OCI-LY7 (cell line): Measurements from ENCODE around the gene CABP7. TPM values are rescaled to one million over a fixed set of nuclear protein-coding genes. Genes with fewer than 3 reads are reported as not detected.

Source experiments
- BruUV-seq: library from RNA; stranded (reverse); fragments of 400-500 nt; replicated peaks from 2 replicates; lab custom pipeline; 2021; lab: Mats Ljungman, UMichigan
- CTCF ChIA-PET: fragments of 300-600 bp; sonication (Branson Sonifier 250); formaldehyde crosslinking; loops from one replicate; lab custom pipeline; 2022; ENCODE audit warnings: antibody characterized with exemption; ENCODE audit not compliant: unreplicated experiment; lab: Charles Lee
- POLR2A ChIA-PET: fragments of 300-600 bp; sonication (Branson Sonifier 250); formaldehyde crosslinking; loops from one replicate; lab custom pipeline; 2022; ENCODE audit warnings: antibody characterized with exemption; lab: Charles Lee
- DNase-seq: peaks from one replicate; pipeline ENCODE4 v3.0.0-alpha.2; 2015; ENCODE audit warnings: low spot score
- H2AFZ ChIP-seq: fragments of 200-600 bp; sonication (generic), shearing (Covaris generic); 2 replicates; pipeline ENCODE4 v1.6.1; 2014; ENCODE audit warnings: mild to moderate bottlenecking, antibody characterized with exemption, low read length, moderate library complexity
- H3K27ac ChIP-seq: fragments of 200-600 bp; sonication (generic); 2 replicates; pipeline ENCODE4 v1.5.1; 2014; ENCODE audit warnings: mixed run types, low read depth, mild to moderate bottlenecking, moderate library complexity, low read length, inconsistent platforms; ENCODE audit not compliant: poor library complexity, severe bottlenecking
- H3K36me3 ChIP-seq: fragments of 200-600 bp; sonication (generic); 2 replicates; pipeline ENCODE4 v1.6.1; 2014; ENCODE audit warnings: mild to moderate bottlenecking, antibody characterized with exemption, low read length, moderate library complexity, mixed read lengths; ENCODE audit not compliant: insufficient read depth
- H3K4me1 ChIP-seq: fragments of 200-600 bp; sonication (generic); 2 replicates; pipeline ENCODE4 v1.5.1; 2014; ENCODE audit warnings: mild to moderate bottlenecking, low read length; ENCODE audit not compliant: insufficient read depth, poor library complexity, severe bottlenecking
- H3K4me2 ChIP-seq: fragments of 200-600 bp; sonication (generic); 2 replicates; pipeline ENCODE4 v1.6.1; 2014; ENCODE audit warnings: mild to moderate bottlenecking, low read length
- H3K4me3 ChIP-seq: fragments of 200-600 bp; sonication (generic); 2 replicates; pipeline ENCODE4 v1.5.1; 2014; ENCODE audit warnings: mild to moderate bottlenecking, low read depth, low read length; ENCODE audit not compliant: poor library complexity, severe bottlenecking
- H3K79me2 ChIP-seq: fragments of 200-600 bp; sonication (generic); 2 replicates; pipeline ENCODE4 v1.6.1; 2016; ENCODE audit warnings: low read depth, mild to moderate bottlenecking, low read length, moderate library complexity, mixed read lengths; ENCODE audit not compliant: insufficient read depth
- H3K9me2 ChIP-seq: fragments of 200-600 bp; sonication (generic); 2 replicates; pipeline ENCODE4 v1.6.1; 2016; ENCODE audit warnings: mild to moderate bottlenecking, low read length, mixed read lengths; ENCODE audit not compliant: insufficient read depth
- H3K9me3 ChIP-seq: fragments of 200-600 bp; sonication (generic); 2 replicates; pipeline ENCODE4 v1.6.1; 2014; ENCODE audit warnings: mild to moderate bottlenecking, mixed run types, low read length, mixed read lengths
- H4K20me1 ChIP-seq: fragments of 200-600 bp; sonication (generic); 2 replicates; pipeline ENCODE4 v1.6.1; 2014; ENCODE audit warnings: mild to moderate bottlenecking, antibody characterized with exemption, low read length, moderate library complexity, mixed read lengths; ENCODE audit not compliant: insufficient read depth
- CTCF ChIP-seq: fragments of 200-600 bp; sonication (generic); conservative IDR thresholded peaks from 2 replicates; pipeline ENCODE4 v1.5.1; 2014; ENCODE audit warnings: mild to moderate bottlenecking, antibody characterized with exemption, low read length, moderate library complexity, mixed read lengths
- EZH2phosphoT487 ChIP-seq: fragments of 200-600 bp; sonication (generic); IDR thresholded peaks from 2 replicates; pipeline ENCODE4 v1.6.1; 2018; ENCODE audit warnings: low read depth, borderline replicate concordance, mild to moderate bottlenecking, mixed run types, antibody characterized with exemption, low read length, moderate library complexity, mixed read lengths
- intact Hi-C: fragments of 100-400 bp; cut with micrococcal nuclease; formaldehyde crosslinking; loops from one replicate; pipeline ENCODE4 v1.10.0; 2022; ENCODE audit not compliant: unreplicated experiment
- total RNA-seq, 2 experiments: library from RNA; depleted of rRNA in 1 of 2; stranded (reverse); fragments of >200 nt in 1 of 2; shearing (Covaris generic) in 1 of 2; gene quantifications; 2 replicates each; pipeline ENCODE4 v1.2.3, GENCODE V29; 2014 to 2022

The CABP7 gene
- total RNA-seq, 2 experiments from 2014 or later = 0.06 TPM; not detected in 1

DNA sequence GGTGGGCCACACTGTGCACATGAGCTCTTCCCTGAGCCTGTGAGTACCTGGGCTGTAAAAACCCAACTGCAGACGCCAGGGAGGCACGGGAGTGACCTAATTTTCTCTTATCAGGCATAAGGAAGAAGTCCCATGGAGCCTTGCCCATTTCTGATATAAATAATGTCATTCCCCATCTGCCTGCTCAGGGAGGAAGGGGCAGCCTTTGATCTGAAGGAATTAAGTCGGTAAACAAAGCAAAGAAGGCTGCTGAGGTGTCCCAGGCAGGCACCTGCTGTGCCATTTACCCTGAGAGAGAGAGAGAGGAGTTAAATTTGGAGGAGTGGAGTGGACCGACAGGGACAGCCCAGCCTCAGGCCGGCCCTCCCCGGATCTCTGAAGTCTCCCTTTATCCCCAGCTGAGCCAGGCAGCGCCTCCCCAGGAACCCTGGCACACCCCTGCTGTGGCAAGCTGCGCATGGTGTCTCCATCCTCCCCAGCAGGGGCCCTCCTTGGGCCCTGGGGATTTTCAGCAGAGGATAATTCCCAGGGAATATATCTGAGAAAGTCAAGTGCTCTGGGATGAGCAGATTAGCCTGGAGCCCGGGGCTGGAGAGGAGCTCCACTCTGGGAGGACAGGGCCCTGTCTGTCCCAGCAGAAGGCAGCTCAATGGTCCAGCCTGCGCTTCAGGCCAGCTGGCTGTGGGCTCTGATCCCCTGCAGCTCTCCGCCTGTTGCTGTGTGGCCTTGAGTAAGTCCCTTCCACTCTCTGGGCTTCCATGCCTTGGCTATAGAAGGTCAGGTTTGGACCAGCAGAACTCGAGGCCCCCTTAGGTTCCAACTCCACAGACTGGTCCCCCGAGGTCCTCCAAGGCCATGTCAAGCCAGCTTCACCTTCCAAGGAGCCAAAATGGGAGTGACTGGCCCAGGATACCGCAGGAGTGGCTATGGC, 17.5 kb upstream of the CABP7 start:
- Histone ChIP-seq H3K36me3 (no peaks in the 10 kb centered on the region), H3K9me2 (no peaks in the 10 kb centered on the region), H3K79me2 (no peaks in the 10 kb centered on the region), H3K4me1 (peaks cover 38% of the 10 kb centered on the region), H3K4me2 (peak overlapping the region; percentile 75), H2AFZ (peak overlapping the region; percentile 29; the same call in 1 of the 2 replicates), H3K9me3 (no peaks in the 10 kb centered on the region), H4K20me1 (no peaks in the 10 kb centered on the region), H3K27ac (peak overlapping the region; percentile 41), H3K4me3 (peak overlapping the region; percentile 38)
- peak; percentile 4 for DNase-seq
- BruUV-seq = no TSS peak
- intact Hi-C loops = no loop called here
- TF ChIP-seq CTCF (no peak), EZH2phosphoT487 (no peak)
- ChIA-PET CTCF (interaction anchor here (1.0 kb wide), 1 partner anchor 21 kb away, joined by 3 read pairs; no protein-coding TSS in a partner anchor), POLR2A (interaction anchor here (0.6 kb wide), 1 partner anchor 564 kb away, joined by 3 read pairs; no protein-coding TSS in a partner anchor)

GRCh38 chr22:29702931-29703501, 16.8 kb upstream of the CABP7 start:
- ChIA-PET CTCF (interaction anchor here (0.6 kb wide), 1 partner anchor 9 kb away, joined by 3 read pairs; no protein-coding TSS in a partner anchor), POLR2A (interaction anchor here (0.6 kb wide), 1 partner anchor 565 kb away, joined by 3 read pairs; no protein-coding TSS in a partner anchor)
- H3K4me1 ChIP-seq = peaks cover 38% of the 10 kb centered on the region
- H3K9me3 ChIP-seq = no peaks in the 10 kb centered on the region
- no peaks in the 10 kb centered on the region for H3K79me2 ChIP-seq
- no peaks in the 10 kb centered on the region for H3K36me3 ChIP-seq
- TF ChIP-seq CTCF (no peak), EZH2phosphoT487 (no peak)
- peak overlapping the region; percentile 75 for H3K4me2 ChIP-seq
- H4K20me1 ChIP-seq = no peaks in the 10 kb centered on the region
- peak; percentile 72 for DNase-seq
- peak overlapping the region; percentile 38 for H3K4me3 ChIP-seq
- H3K27ac ChIP-seq = peak overlapping the region; percentile 41
- no TSS peak for BruUV-seq
- H3K9me2 ChIP-seq = no peaks in the 10 kb centered on the region
- peak overlapping the region; percentile 29; the same call in 1 of the 2 replicates for H2AFZ ChIP-seq
- intact Hi-C loops = no loop called here
